Measurements from ENCODE around the gene IRAK3.

IRAK3 gene

DNA sequence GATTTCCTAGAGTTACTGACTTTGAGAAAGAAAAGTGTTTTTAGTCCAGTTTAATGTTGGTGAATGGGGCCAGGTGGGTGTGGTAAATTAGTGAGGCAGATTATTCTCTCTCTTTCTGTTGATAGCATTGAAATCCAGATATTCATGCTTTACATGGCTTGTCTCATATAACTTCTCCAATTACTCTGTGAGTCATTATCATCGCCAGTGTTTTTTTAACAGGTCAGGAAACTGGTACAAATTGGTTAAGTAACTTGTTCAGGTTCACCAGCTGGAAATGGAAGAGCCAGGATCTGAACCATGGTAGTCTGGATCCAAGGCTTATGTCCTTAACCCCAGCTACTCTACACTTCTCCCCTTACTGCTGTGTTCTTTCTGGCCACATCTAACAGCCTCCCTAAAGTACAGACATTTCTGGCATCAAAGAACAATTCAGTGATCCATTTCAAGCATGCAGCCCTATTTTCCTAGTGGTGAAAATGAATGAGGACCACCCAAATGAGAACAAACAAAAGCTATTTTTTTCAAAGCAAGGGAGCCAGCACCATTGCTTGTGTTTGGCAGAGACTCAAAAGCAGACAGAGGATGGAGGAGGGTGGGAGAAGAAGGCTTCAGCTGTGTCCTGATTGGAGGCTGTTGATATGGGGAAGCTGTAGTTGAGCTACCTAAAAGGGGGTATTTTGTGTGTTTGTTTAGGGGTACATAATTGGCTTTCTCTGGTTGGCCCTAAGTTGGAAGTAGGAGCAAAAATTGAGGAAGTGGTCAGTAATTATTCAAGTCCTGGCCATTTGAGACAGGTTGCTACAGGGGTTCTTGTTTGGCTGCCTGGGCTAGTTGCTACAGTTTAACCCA, 1.7 kb downstream of the IRAK3 start:
- Histone ChIP-seq H3K9ac (no peak overlapping the region), H3K79me2 (ENCODE audit: insufficient read depth, low read depth) (no peaks in the 10 kb centered on the region), H3K36me3 (ENCODE audit: insufficient read depth) (no peaks in the 10 kb centered on the region), H2AFZ (ENCODE audit: low read depth) (no peak overlapping the region), H3K27ac (no peak overlapping the region), H3K4me2 (no peak overlapping the region), H3K27me3 (ENCODE audit: insufficient read depth, low read depth) (no peaks in the 10 kb centered on the region), H3K4me3 (IDR thresholded peaks at IDR 0.05; ENCODE audit: insufficient read depth, low read depth, low read length) (no peak overlapping the region), H3K4me1 (ENCODE audit: low read depth, poor library complexity, severe bottlenecking) (no peaks in the 10 kb centered on the region), H4K20me1 (ENCODE audit: insufficient read depth) (no peaks in the 10 kb centered on the region)
- TF ChIP-seq, protein P1, sequence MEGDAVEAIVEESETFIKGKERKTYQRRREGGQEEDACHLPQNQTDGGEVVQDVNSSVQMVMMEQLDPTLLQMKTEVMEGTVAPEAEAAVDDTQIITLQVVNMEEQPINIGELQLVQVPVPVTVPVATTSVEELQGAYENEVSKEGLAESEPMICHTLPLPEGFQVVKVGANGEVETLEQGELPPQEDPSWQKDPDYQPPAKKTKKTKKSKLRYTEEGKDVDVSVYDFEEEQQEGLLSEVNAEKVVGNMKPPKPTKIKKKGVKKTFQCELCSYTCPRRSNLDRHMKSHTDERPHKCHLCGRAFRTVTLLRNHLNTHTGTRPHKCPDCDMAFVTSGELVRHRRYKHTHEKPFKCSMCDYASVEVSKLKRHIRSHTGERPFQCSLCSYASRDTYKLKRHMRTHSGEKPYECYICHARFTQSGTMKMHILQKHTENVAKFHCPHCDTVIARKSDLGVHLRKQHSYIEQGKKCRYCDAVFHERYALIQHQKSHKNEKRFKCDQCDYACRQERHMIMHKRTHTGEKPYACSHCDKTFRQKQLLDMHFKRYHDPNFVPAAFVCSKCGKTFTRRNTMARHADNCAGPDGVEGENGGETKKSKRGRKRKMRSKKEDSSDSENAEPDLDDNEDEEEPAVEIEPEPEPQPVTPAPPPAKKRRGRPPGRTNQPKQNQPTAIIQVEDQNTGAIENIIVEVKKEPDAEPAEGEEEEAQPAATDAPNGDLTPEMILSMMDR (conservative IDR thresholded peaks at IDR 0.05; ENCODE audit: low read depth, low read length) = no peak

GRCh38 chr12:66191547-66192126, 2.6 kb downstream of the IRAK3 start:
- H3K4me3 ChIP-seq (IDR thresholded peaks at IDR 0.05; ENCODE audit: insufficient read depth, low read depth, low read length) = no peak overlapping the region
- no peak overlapping the region for H3K4me2 ChIP-seq
- no peak overlapping the region for H3K27ac ChIP-seq
- H4K20me1 ChIP-seq (ENCODE audit: insufficient read depth) = no peaks in the 10 kb centered on the region
- no peaks in the 10 kb centered on the region for H3K27me3 ChIP-seq (ENCODE audit: insufficient read depth, low read depth)
- TF ChIP-seq, protein P1 (conservative IDR thresholded peaks at IDR 0.05; ENCODE audit: low read depth, low read length) = no peak
- peaks cover 5% of the 10 kb centered on the region for H3K4me1 ChIP-seq (ENCODE audit: low read depth, poor library complexity, severe bottlenecking)
- H3K36me3 ChIP-seq (ENCODE audit: insufficient read depth) = no peaks in the 10 kb centered on the region
- no peak overlapping the region for H2AFZ ChIP-seq (ENCODE audit: low read depth)
- no peak overlapping the region for H3K9ac ChIP-seq
- H3K79me2 ChIP-seq (ENCODE audit: insufficient read depth, low read depth) = no peaks in the 10 kb centered on the region

DNA sequence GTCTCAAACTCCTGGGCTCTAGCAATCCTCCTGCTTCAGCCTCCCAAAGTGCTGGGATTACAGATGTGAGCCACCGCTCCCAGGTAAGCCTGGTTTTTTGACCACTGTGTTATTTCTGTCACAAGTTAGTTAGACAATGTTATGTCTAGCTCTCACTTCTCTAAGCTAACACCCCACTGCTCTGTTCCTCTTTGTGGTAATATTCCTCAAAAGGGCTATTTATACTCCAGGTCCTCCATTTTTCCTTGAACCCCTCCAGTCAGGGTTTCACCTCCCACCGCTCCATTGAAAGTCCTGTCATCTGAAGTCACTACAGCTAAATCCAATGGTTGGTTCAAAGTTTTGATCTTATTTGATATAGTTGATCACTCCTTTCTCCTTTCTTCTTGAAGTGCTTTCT, 5.1 kb downstream of the IRAK3 start:
- no peak overlapping the region for H3K4me2 ChIP-seq
- H3K79me2 ChIP-seq (ENCODE audit: insufficient read depth, low read depth) = no peaks in the 10 kb centered on the region
- no peaks in the 10 kb centered on the region for H4K20me1 ChIP-seq (ENCODE audit: insufficient read depth)
- no peak overlapping the region for H3K4me3 ChIP-seq (IDR thresholded peaks at IDR 0.05; ENCODE audit: insufficient read depth, low read depth, low read length)
- TF ChIP-seq, protein P1 (conservative IDR thresholded peaks at IDR 0.05; ENCODE audit: low read depth, low read length) = no peak
- no peak overlapping the region for H3K9ac ChIP-seq
- H2AFZ ChIP-seq (ENCODE audit: low read depth) = no peak overlapping the region
- H3K27ac ChIP-seq = no peak overlapping the region
- H3K4me1 ChIP-seq (ENCODE audit: low read depth, poor library complexity, severe bottlenecking) = peaks cover 11% of the 10 kb centered on the region
- no peaks in the 10 kb centered on the region for H3K27me3 ChIP-seq (ENCODE audit: insufficient read depth, low read depth)
- H3K36me3 ChIP-seq (ENCODE audit: insufficient read depth) = no peaks in the 10 kb centered on the region

DNA sequence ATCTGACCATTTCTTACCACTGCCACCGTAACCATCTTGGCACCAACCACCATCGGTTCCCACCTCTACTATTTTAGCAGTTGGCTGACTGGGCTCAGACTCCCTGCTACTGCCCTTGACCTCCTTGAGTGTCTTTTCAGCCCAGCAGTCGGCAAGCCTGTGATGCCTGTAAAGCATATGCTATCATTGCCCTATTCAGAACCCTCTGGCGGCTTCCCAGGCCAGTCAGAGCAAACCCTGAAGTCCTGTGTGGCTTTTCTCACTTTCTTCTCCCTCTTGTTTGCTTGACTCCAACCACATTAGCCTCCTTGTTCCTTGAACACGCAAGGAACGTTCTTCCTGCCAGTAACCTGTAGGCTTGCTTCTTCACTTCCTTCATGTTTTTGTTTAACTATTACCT, 6.2 kb downstream of the IRAK3 start:
- no peaks in the 10 kb centered on the region for H3K27me3 ChIP-seq (ENCODE audit: insufficient read depth, low read depth)
- no peaks in the 10 kb centered on the region for H3K36me3 ChIP-seq (ENCODE audit: insufficient read depth)
- no peak overlapping the region for H3K4me2 ChIP-seq
- no peak overlapping the region for H2AFZ ChIP-seq (ENCODE audit: low read depth)
- TF ChIP-seq, protein P1 (conservative IDR thresholded peaks at IDR 0.05; ENCODE audit: low read depth, low read length) = no peak
- no peaks in the 10 kb centered on the region for H4K20me1 ChIP-seq (ENCODE audit: insufficient read depth)
- H3K4me1 ChIP-seq (ENCODE audit: low read depth, poor library complexity, severe bottlenecking) = peaks cover 12% of the 10 kb centered on the region
- no peak overlapping the region for H3K9ac ChIP-seq
- H3K4me3 ChIP-seq (IDR thresholded peaks at IDR 0.05; ENCODE audit: insufficient read depth, low read depth, low read length) = no peak overlapping the region
- no peaks in the 10 kb centered on the region for H3K79me2 ChIP-seq (ENCODE audit: insufficient read depth, low read depth)
- H3K27ac ChIP-seq = no peak overlapping the region

Data from KMS-11 (cell line).